ENCODE measurements around the gene TGM2. TPM values are rescaled to one million over a fixed set of nuclear protein-coding genes. Genes with fewer than 3 reads are reported as not detected.

TGM2 gene
- total RNA-seq, 4 donors from 2014 or later = 2.8 to 33.2 (median 11.5) TPM

DNA sequence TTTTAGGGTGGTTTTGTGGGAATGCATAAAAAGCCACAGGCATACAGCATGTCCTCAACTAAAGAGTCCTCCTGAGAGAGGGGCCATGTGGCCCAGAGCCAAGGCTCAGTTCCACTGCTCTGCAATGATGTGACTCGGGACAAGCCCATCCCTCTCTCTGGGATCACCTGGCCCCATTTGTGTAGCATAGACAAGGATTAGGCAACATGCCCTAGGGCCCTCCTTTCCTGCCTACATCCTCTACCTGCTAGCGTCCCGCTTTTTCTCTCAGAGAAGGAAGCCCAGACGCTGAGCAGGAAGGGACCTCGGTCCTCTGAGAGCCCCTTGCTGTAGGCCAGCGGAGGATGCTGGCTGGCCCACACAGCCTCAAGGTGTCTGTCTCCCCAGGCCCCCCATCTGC lies 8.8 kb downstream of the TGM2 start:
- Histone ChIP-seq H3K9me3 (no peaks in the 10 kb centered on the region), H3K36me3 (no peaks in the 10 kb centered on the region), H3K27me3 (no peaks in the 10 kb centered on the region), H3K27ac (peak overlapping the region; percentile 51 to 90 (median 82)), H3K4me1 (peaks cover 13 to 77% (median 58%) of the 10 kb centered on the region in 3 donors), H3K4me3 (no peak overlapping the region)
- intact Hi-C loops (cut with DNase I) = no loop called here
- TF ChIP-seq, protein P1, sequence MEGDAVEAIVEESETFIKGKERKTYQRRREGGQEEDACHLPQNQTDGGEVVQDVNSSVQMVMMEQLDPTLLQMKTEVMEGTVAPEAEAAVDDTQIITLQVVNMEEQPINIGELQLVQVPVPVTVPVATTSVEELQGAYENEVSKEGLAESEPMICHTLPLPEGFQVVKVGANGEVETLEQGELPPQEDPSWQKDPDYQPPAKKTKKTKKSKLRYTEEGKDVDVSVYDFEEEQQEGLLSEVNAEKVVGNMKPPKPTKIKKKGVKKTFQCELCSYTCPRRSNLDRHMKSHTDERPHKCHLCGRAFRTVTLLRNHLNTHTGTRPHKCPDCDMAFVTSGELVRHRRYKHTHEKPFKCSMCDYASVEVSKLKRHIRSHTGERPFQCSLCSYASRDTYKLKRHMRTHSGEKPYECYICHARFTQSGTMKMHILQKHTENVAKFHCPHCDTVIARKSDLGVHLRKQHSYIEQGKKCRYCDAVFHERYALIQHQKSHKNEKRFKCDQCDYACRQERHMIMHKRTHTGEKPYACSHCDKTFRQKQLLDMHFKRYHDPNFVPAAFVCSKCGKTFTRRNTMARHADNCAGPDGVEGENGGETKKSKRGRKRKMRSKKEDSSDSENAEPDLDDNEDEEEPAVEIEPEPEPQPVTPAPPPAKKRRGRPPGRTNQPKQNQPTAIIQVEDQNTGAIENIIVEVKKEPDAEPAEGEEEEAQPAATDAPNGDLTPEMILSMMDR (IDR thresholded peaks at IDR 0.05) = no peak
- no peak for TF ChIP-seq POLR2A (IDR thresholded peaks at IDR 0.05)
- DNase-seq = no peak
- WGBS, 2 donors = 49 to 83% methylated on average over 5 to 6 of the region's 6 CpGs

DNA sequence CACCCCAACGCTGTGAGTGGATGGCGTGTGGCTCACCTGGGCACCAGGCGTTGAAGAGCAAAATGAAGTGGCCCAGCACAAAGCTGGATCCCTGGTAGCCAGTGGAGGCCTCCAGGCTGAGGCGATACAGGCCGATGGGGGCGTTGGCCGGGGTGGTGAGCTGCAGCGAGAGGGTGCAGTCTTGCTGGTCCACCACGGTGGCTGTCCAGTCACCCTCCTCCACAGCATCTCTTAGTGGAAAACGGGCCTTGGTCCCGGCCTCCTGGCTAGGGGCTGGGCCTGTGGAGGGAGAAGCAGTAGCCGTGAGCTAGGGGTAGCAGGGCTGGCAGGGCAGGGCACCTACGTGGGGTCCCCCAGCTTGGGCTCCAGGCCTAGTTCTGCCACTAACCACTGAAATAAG lies 9.3 kb downstream of the TGM2 start:
- peak overlapping the region; percentile 51 to 90 (median 82) for H3K27ac ChIP-seq
- H3K36me3 ChIP-seq = peaks cover 0 to 3% (median 0%) of the 10 kb centered on the region in 3 donors
- no peaks in the 10 kb centered on the region for H3K9me3 ChIP-seq
- H3K4me3 ChIP-seq = no peak overlapping the region
- no peak for DNase-seq
- no peak for TF ChIP-seq POLR2A (IDR thresholded peaks at IDR 0.05)
- TF ChIP-seq, protein P1 (IDR thresholded peaks at IDR 0.05) = no peak
- H3K4me1 ChIP-seq = peaks cover 13 to 80% (median 58%) of the 10 kb centered on the region in 3 donors
- intact Hi-C loops (cut with DNase I) = no loop called here
- 93 to 97% methylated on average over 2 to 6 of the region's 13 CpGs for WGBS, 2 donors
- no peaks in the 10 kb centered on the region for H3K27me3 ChIP-seq

DNA sequence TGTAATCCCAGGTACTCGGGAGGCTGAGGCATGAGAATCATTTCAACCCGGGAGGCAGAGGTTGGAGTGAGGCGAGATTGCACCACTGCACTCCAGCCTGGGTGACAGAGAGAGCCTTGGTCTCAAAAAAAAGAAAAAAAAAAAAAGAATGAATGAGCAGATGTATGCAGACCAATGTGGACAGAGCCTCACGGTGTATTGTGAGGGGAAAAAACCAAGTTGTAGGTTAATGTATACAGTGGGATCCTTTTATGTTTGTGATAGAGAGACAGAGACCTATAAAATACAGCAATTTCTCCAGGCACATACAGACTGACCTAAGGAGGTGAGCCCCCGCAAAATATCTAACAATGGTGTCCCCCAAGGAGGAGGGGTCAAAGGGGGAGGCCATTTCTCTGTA lies 11.7 kb downstream of the TGM2 start:
- WGBS, 2 donors = 85 to 90% methylated on average over 5 of the region's 5 CpGs
- Histone ChIP-seq H3K9me3 (no peaks in the 10 kb centered on the region), H3K27ac (peak overlapping the region; percentile 54 to 85 (median 82)), H3K36me3 (peaks cover 0 to 10% (median 0%) of the 10 kb centered on the region in 3 donors), H3K27me3 (no peaks in the 10 kb centered on the region), H3K4me3 (no peak overlapping the region), H3K4me1 (peaks cover 10 to 58% (median 41%) of the 10 kb centered on the region in 3 donors)
- intact Hi-C loops (cut with DNase I) = no loop called here
- no peak for DNase-seq
- TF ChIP-seq POLR2A (IDR thresholded peaks at IDR 0.05) = no peak
- TF ChIP-seq, protein P1 (IDR thresholded peaks at IDR 0.05) = no peak

DNA sequence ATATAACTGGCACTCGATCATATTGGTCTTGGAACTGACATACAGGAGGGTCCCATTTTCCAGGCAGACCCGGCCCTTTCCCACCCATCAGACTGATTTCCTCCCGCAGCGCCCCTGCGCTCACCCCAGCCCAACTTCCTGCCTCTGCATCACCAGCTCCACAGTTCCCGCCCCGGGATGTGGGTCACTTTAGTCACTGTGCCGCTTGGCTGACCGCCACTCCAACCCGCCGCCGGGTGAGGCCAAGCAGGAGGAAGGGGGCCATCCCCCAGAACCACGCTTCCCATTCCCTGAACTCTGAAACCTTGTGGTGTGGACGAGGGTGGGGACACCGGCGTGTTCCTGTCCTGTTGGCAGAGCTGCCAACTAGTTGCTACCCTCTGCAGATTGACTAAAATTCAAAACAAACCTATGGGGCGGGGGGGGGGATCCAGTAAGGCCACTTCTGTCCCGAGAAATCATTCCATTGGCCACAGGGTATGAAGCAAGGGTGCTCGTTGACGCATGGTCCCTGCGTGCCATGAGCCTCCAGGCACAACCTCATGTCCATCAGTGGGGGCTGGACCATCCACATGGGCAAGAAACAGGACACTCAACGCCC lies 12.3 kb downstream of the TGM2 start:
- intact Hi-C loops (cut with DNase I) = no loop called here
- TF ChIP-seq, protein P1 (IDR thresholded peaks at IDR 0.05) = no peak
- TF ChIP-seq POLR2A (IDR thresholded peaks at IDR 0.05) = no peak
- Histone ChIP-seq H3K4me1 (peaks cover 6 to 51% (median 34%) of the 10 kb centered on the region in 3 donors), H3K36me3 (peaks cover 0 to 10% (median 0%) of the 10 kb centered on the region in 3 donors), H3K27ac (peak overlapping the region; percentile 54 to 85 (median 82)), H3K27me3 (peaks cover 0 to 4% (median 0%) of the 10 kb centered on the region in 4 donors), H3K9me3 (no peaks in the 10 kb centered on the region), H3K4me3 (peak overlapping the region in 1 of 4 donors; percentile 30)
- WGBS, 2 donors = 55 to 69% methylated on average over 4 to 11 of the region's 22 CpGs
- peak; percentile 38 for DNase-seq

DNA sequence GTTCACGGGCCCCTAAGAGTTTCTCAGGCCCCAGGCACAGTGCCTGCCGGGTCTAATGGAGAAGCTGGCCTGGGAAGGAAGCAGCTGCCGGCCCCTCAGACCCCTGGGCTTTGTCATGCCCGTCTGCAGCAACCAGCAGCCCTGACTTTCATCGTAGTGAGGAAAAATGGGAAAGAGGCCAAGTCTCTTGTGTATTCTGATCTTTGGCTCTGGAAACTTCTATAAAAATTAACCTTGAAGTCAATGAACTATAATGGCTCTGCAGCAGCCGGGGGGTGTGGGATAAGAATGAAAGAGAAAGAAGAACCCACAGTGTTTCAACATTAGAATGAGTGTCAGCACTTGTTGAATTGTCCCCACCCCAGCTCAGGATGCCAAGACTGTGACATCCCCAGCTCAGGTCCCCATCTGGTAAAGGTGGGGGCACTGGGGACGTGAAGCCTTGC lies 12.9 kb downstream of the TGM2 start:
- intact Hi-C loops (cut with DNase I) = no loop called here
- Histone ChIP-seq H3K27ac (peak overlapping the region; percentile 54 to 85 (median 82)), H3K4me3 (peak overlapping the region in 1 of 4 donors; percentile 30), H3K4me1 (peaks cover 6 to 46% (median 29%) of the 10 kb centered on the region in 3 donors), H3K27me3 (peaks cover 0 to 6% (median 0%) of the 10 kb centered on the region in 4 donors), H3K36me3 (peaks cover 0 to 10% (median 0%) of the 10 kb centered on the region in 3 donors), H3K9me3 (no peaks in the 10 kb centered on the region)
- 10 to 19% methylated on average over 7 of the region's 7 CpGs for WGBS, 2 donors
- TF ChIP-seq, protein P1 (IDR thresholded peaks at IDR 0.05) = no peak
- no peak for TF ChIP-seq POLR2A (IDR thresholded peaks at IDR 0.05)
- no peak for DNase-seq

Data from esophagus squamous epithelium (tissue), 5 donors.